Gastroesophageal sphincter (tissue), 4 donors: ENCODE data around the gene AXIN1. TPM values are rescaled to one million over a fixed set of nuclear protein-coding genes. Genes with fewer than 3 reads are reported as not detected.

ENCODE experiments used
- ATAC-seq: fragments of 150-250 bp; one replicate; pipeline ENCODE4 v1.9.1; 2016; ENCODE audit warnings: mild to moderate bottlenecking, moderate library complexity
- H3K27ac ChIP-seq, 4 donors: fragments of 200-600 bp; sonication (generic) in 3 of 4; 1 replicate in 3 of 4; 2 replicates in 1 of 4; pipeline ENCODE4 v1.5.1; 2016 to 2019
- H3K27me3 ChIP-seq: fragments of 200-600 bp; sonication (generic); one replicate; pipeline ENCODE4 v1.5.1; 2019
- H3K36me3 ChIP-seq, 2 donors: fragments of 200-600 bp; sonication (generic); one replicate each; pipeline ENCODE4 v1.5.1; 2019; ENCODE audit warnings: control low read depth in 1 of 2
- H3K4me1 ChIP-seq, 3 donors: fragments of 200-600 bp; sonication (generic); 1 replicate in 2 of 3; 2 replicates in 1 of 3; pipeline ENCODE4 v1.5.1; 2016 to 2019; ENCODE audit warnings: control low read depth in 2 of 3
- H3K4me3 ChIP-seq, 2 donors: fragments of 200-600 bp; sonication (generic); one replicate each; pipeline ENCODE4 v1.5.1; 2019; ENCODE audit warnings: mild to moderate bottlenecking in 1 of 2, moderate library complexity in 1 of 2
- H3K9me3 ChIP-seq, 3 donors: fragments of 200-600 bp; sonication (generic); one replicate each; pipeline ENCODE4 v1.5.1; 2017 to 2019; ENCODE audit warnings: control low read depth in 2 of 3
- CTCF ChIP-seq, 4 experiments: fragments of 200-600 bp in 2 of 4; fragments of 450-650 bp in 2 of 4; sonication (generic) in 1 of 4; IDR thresholded peaks; one replicate each; pipeline ENCODE4 v1.5.1; 2017 to 2019; ENCODE audit warnings: antibody characterized with exemption in 4 of 4, mild to moderate bottlenecking in 2 of 4, moderate library complexity in 2 of 4
- EP300 ChIP-seq: sonication (generic); formaldehyde crosslinking; IDR thresholded peaks from one replicate; pipeline ENCODE4 v1.6.1; 2017; ENCODE audit warnings: antibody characterized with exemption, mild to moderate bottlenecking
- POLR2A ChIP-seq, 2 donors: fragments of 450-650 bp; IDR thresholded peaks; one replicate each; pipeline ENCODE4 v1.6.1; 2017; ENCODE audit warnings: antibody characterized with exemption in 2 of 2, mild to moderate bottlenecking in 2 of 2, moderate library complexity in 1 of 2
- POLR2AphosphoS5 ChIP-seq: sonication (generic); formaldehyde crosslinking; IDR thresholded peaks from one replicate; pipeline ENCODE4 v1.6.1; 2017; ENCODE audit warnings: antibody characterized with exemption
- WGBS, 2 donors: methylation state at CpG; one replicate each; pipeline ENCODE4 v1.1.5; 2018; ENCODE audit warnings: low coverage in 1 of 2; 5-methylcytosine and 5-hydroxymethylcytosine counted together
- total RNA-seq, 4 donors: library from RNA; depleted of rRNA; stranded (reverse); fragments of >200 nt; gene quantifications; one replicate each; pipeline ENCODE4 v1.1.0, GENCODE V29; 2016

AXIN1 gene
- total RNA-seq, 4 donors from 2014 or later = 26.0 to 58.8 (median 32.9) TPM

- Histone ChIP-seq H3K4me1 (peaks cover 0 to 26% (median 17%) of the 10 kb centered on the region in 3 donors), H3K36me3 (peaks cover 0 to 78% of the 10 kb centered on the region in 2 donors), H3K27me3 (no peaks in the 10 kb centered on the region), H3K9me3 (no peaks in the 10 kb centered on the region), H3K4me3 (no peak overlapping the region), H3K27ac (no peak overlapping the region)
- WGBS, 2 donors = 100% methylated on average over 1 of the region's 5 CpGs; no CpG with 5 or more reads in 1 of the 2 donors
- no peak for ATAC-seq
- TF ChIP-seq EP300 (no peak), CTCF (IDR thresholded peaks at IDR 0.05) (no peak), POLR2AphosphoS5 (no peak), POLR2A (IDR thresholded peaks at IDR 0.05) (no peak)
Observed at GRCh38 chr16:373020-373598, 20.6 kb upstream of the AXIN1 start.

- H3K36me3 ChIP-seq = peaks cover 0 to 82% of the 10 kb centered on the region in 2 donors
- no peak overlapping the region for H3K27ac ChIP-seq
- 74 to 78% methylated on average over 3 to 8 of the region's 19 CpGs for WGBS, 2 donors
- peaks cover 0 to 26% (median 17%) of the 10 kb centered on the region in 3 donors for H3K4me1 ChIP-seq
- no peaks in the 10 kb centered on the region for H3K9me3 ChIP-seq
- ATAC-seq = no peak
- no peaks in the 10 kb centered on the region for H3K27me3 ChIP-seq
- H3K4me3 ChIP-seq = no peak overlapping the region
- TF ChIP-seq POLR2A (IDR thresholded peaks at IDR 0.05) = no peak
Observed at GRCh38 chr16:372302-372983, 19.9 kb upstream of the AXIN1 start.

- Histone ChIP-seq H3K9me3 (no peaks in the 10 kb centered on the region), H3K27me3 (no peaks in the 10 kb centered on the region), H3K4me1 (peaks cover 0 to 26% (median 17%) of the 10 kb centered on the region in 3 donors), H3K4me3 (no peak overlapping the region), H3K36me3 (peaks cover 0 to 82% of the 10 kb centered on the region in 2 donors), H3K27ac (peak overlapping the region in 2 of 4 donors; percentile 76 to 80)
- 95% methylated on average over 6 of the region's 31 CpGs; no CpG with 5 or more reads in 1 of the 2 donors for WGBS, 2 donors
- no peak for ATAC-seq
- no peak for TF ChIP-seq EP300
- TF ChIP-seq CTCF (IDR thresholded peaks at IDR 0.05) = no peak
- no peak for TF ChIP-seq POLR2A (IDR thresholded peaks at IDR 0.05)
- TF ChIP-seq POLR2AphosphoS5 = no peak
Observed at GRCh38 chr16:371515-372301, 19.2 kb upstream of the AXIN1 start.

GRCh38 chr16:370979-371514 lies 18.5 kb upstream of the AXIN1 start:
- Histone ChIP-seq H3K36me3 (peaks cover 0 to 82% of the 10 kb centered on the region in 2 donors), H3K4me1 (peaks cover 0 to 26% (median 17%) of the 10 kb centered on the region in 3 donors), H3K27me3 (no peaks in the 10 kb centered on the region), H3K4me3 (peak overlapping the region in 1 of 2 donors; percentile 59), H3K27ac (peak overlapping the region in 3 of 4 donors; percentile 76 to 80 (median 76)), H3K9me3 (no peaks in the 10 kb centered on the region)
- TF ChIP-seq CTCF (IDR thresholded peaks at IDR 0.05) (no peak), POLR2AphosphoS5 (no peak), POLR2A (IDR thresholded peaks at IDR 0.05) (no peak), EP300 (no peak)
- WGBS, 2 donors = 0% methylated on average over 1 to 2 of the region's 10 CpGs
- no peak for ATAC-seq

GRCh38 chr16:370443-370842 lies 17.9 kb upstream of the AXIN1 start, which contains the start of gene MRPL28:
TSS of gene MRPL28 (minus strand) at chr16:370538. CDS start at chr16:370218, 320 bp downstream.
- Histone ChIP-seq H3K9me3 (no peaks in the 10 kb centered on the region), H3K27ac (peak within 1 kb of the TSS in 3 of 4 donors; percentile 76 to 80 (median 76)), H3K4me1 (peaks cover 0 to 26% (median 17%) of the 10 kb centered on the region in 3 donors), H3K36me3 (peaks cover 0 to 77% of the 10 kb centered on the region in 2 donors), H3K27me3 (no peaks in the 10 kb centered on the region), H3K4me3 (peak within 1 kb of the TSS; percentile 46 to 59)
- 0% methylated on average over 7 to 13 of the region's 30 CpGs for WGBS, 2 donors
- TF ChIP-seq POLR2A (IDR thresholded peaks at IDR 0.05) = no peak
- no peak for TF ChIP-seq EP300
- TF ChIP-seq POLR2AphosphoS5 = peak; percentile 53
- no peak for TF ChIP-seq CTCF (IDR thresholded peaks at IDR 0.05)
- ATAC-seq = peak; percentile 98
